ENCODE data around the gene COL1A1. TPM values are rescaled to one million over a fixed set of nuclear protein-coding genes. Genes with fewer than 3 reads are reported as not detected.
A peak's percentile ranks its signal among the peaks of the same experiment; 100 is the strongest.

The COL1A1 gene
- total and polyA plus RNA-seq, 2 of the 13 experiments (the other 11 are each of a cell fraction or from before 2014, with no cell fraction given) = 0.05 TPM; not detected in 1

GRCh38 chr17:50139185-50139783 is 62.1 kb downstream of the COL1A1 start (continued):
- TF ChIP-seq ZNF766 (CRISPR knock-in tag; IDR thresholded peaks at IDR 0.05; ENCODE audit: borderline replicate concordance) (no peak), ZNF280B (CRISPR knock-in tag; IDR thresholded peaks at IDR 0.05; ENCODE audit: borderline replicate concordance) (0 out of 2 replicates have a peak, but pooled peaks have one; percentile 29), IRF9 (CRISPR knock-in tag; IDR thresholded peaks at IDR 0.05; ENCODE audit: borderline replicate concordance) (0 out of 2 replicates have a peak, but pooled peaks have one; percentile 4), ZNF335 (CRISPR knock-in tag; IDR thresholded peaks at IDR 0.05) (no peak), ZMYM4 (CRISPR knock-in tag; IDR thresholded peaks at IDR 0.05) (no peak), ARID4A (CRISPR knock-in tag; IDR thresholded peaks at IDR 0.05; ENCODE audit: borderline replicate concordance) (no peak), ZNF839 (CRISPR knock-in tag; IDR thresholded peaks at IDR 0.05; ENCODE audit: borderline replicate concordance) (no peak)
